Gastrocnemius medialis (tissue), 4 donors: Measurements from ENCODE around the gene MON1A. TPM values are rescaled to one million over a fixed set of nuclear protein-coding genes. Genes with fewer than 3 reads are reported as not detected.

Experiments
- ATAC-seq, 2 donors: fragments of 150-250 bp; one replicate each; pipeline ENCODE4 v1.9.1; 2016
- DNase-seq, 2 donors: peaks; one replicate each; pipeline ENCODE4 v3.0.0-alpha.2; 2019
- H3K27ac ChIP-seq, 4 donors: fragments of 200-600 bp; sonication (generic); 1 replicate in 1 of 4; 2 replicates in 3 of 4; pipeline ENCODE4 v1.5.1; 2016 to 2018; ENCODE audit warnings: mild to moderate bottlenecking in 2 of 4, moderate library complexity in 1 of 4
- H3K27me3 ChIP-seq, 3 donors: fragments of 200-600 bp; sonication (generic) in 2 of 3; 1 replicate in 1 of 3; 2 replicates in 2 of 3; pipeline versions ENCODE4 v1.5.1 to v1.6.0; 2016 to 2019; ENCODE audit warnings: mild to moderate bottlenecking in 1 of 3, moderate library complexity in 1 of 3
- H3K36me3 ChIP-seq, 2 donors: fragments of 200-600 bp; sonication (generic) in 1 of 2; one replicate each; pipeline ENCODE4 v1.5.1; 2017 to 2018
- H3K4me1 ChIP-seq, 2 donors: fragments of 200-600 bp; sonication (generic) in 1 of 2; one replicate each; pipeline ENCODE4 v1.5.1; 2016 to 2017; ENCODE audit warnings: mild to moderate bottlenecking in 2 of 2
- H3K4me3 ChIP-seq, 4 donors: fragments of 200-600 bp; sonication (generic) in 3 of 4; 1 replicate in 1 of 4; 2 replicates in 3 of 4; pipeline ENCODE4 v1.5.1; 2016 to 2019; ENCODE audit warnings: mild to moderate bottlenecking in 2 of 4
- H3K9me3 ChIP-seq, 3 donors: fragments of 200-600 bp; sonication (generic) in 2 of 3; 1 replicate in 1 of 3; 2 replicates in 2 of 3; pipeline ENCODE4 v1.5.1; 2016 to 2019
- CTCF ChIP-seq, 5 experiments: fragments of 450-650 bp in 3 of 5; fragments of 200-600 bp in 2 of 5; sonication (generic) in 2 of 5; IDR thresholded peaks in 4 of 5; conservative IDR thresholded peaks in 1 of 5; 1 replicate in 4 of 5; 2 replicates in 1 of 5; pipeline ENCODE4 v1.5.1; 2016 to 2019; ENCODE audit warnings: antibody characterized with exemption in 5 of 5, mild to moderate bottlenecking in 3 of 5, moderate library complexity in 3 of 5
- POLR2A ChIP-seq, 2 donors: fragments of 450-650 bp; IDR thresholded peaks; one replicate each; pipeline ENCODE4 v1.6.1; 2017; ENCODE audit warnings: antibody characterized with exemption in 2 of 2, mild to moderate bottlenecking in 2 of 2, moderate library complexity in 2 of 2
- in situ Hi-C, 4 donors: fragments of 200-750 bp; cut with MboI; loops; one replicate each; pipeline versions ENCODE4 v1.15.0 to v1.8.0; 2017; ENCODE audit warnings: low sequenced_read_pairs in 4 of 4
- intact Hi-C: fragments of 100-400 bp; cut with DNase I; formaldehyde crosslinking; loops from one replicate; pipeline ENCODE4 v1.15.1; 2023; ENCODE audit warnings: low total_unique reads
- total RNA-seq, 4 donors: library from RNA; depleted of rRNA; stranded (reverse); fragments of >200 nt; gene quantifications; one replicate each; pipeline versions ENCODE4 v1.1.0 to v1.2.3, GENCODE V29; 2016

Gene MON1A
- 10 to 100 TPM; 13.9 to 41.9 (median 23.9) TPM for total RNA-seq

GRCh38 chr3:49929291-49930167, at the start of gene MON1A:
MON1A (minus strand) TSS chr3:49929811; CDS start chr3:49913346, 16,465 bp downstream.
- ATAC-seq (peak; percentile 94 to 95), DNase-seq (peak; percentile 90 to 94)
- intact Hi-C loops, result loop anchor here (1.0 to 5.0 kb wide), 3 partner anchors 11 to 375 kb away; partner anchors contain the start of genes BSN, IP6K1 and RBM6
- H3K27ac ChIP-seq, result peak within 1 kb of the TSS; percentile 86 to 98 (median 93)
- TF ChIP-seq POLR2A (IDR thresholded peaks at IDR 0.05), result peak; percentile 81 to 88
- peak in 4 of 5 experiments; percentile 32 to 46 (median 38) for TF ChIP-seq CTCF (IDR thresholded peaks at IDR 0.05 in 4 of 5, conservative IDR thresholded peaks at IDR 0.05 in 1 of 5)
- peak within 1 kb of the TSS; percentile 60 to 98 (median 80) for H3K4me3 ChIP-seq
- H3K36me3 ChIP-seq, result no peaks in the 10 kb centered on the region
- in situ Hi-C loops, result loop anchor here in 1 of 4 donors (25.0 kb wide), 1 partner anchor 358 kb away; the partner anchor contains the start of genes HYAL3, IFRD2, LSMEM2 and NAA80
- no peaks in the 10 kb centered on the region for H3K9me3 ChIP-seq
- H3K4me1 ChIP-seq, result peaks cover 21 to 31% of the 10 kb centered on the region in 2 donors
- H3K27me3 ChIP-seq, result no peaks in the 10 kb centered on the region

GRCh38 chr3:49976942-49977341, 47.3 kb upstream of the MON1A start:
- intact Hi-C loops (no loop called here), in situ Hi-C loops (no loop called here)
- ATAC-seq, result no peak
- H3K9me3 ChIP-seq, result no peaks in the 10 kb centered on the region
- H3K4me1 ChIP-seq, result peaks cover 0 to 5% of the 10 kb centered on the region in 2 donors
- no peaks in the 10 kb centered on the region for H3K27me3 ChIP-seq
- H3K4me3 ChIP-seq, result no peak overlapping the region
- no peak overlapping the region for H3K27ac ChIP-seq
- no peak for DNase-seq
- H3K36me3 ChIP-seq, result peaks cover 0 to 31% of the 10 kb centered on the region in 2 donors
- TF ChIP-seq POLR2A (IDR thresholded peaks at IDR 0.05) (no peak), CTCF (IDR thresholded peaks at IDR 0.05 in 4 of 5, conservative IDR thresholded peaks at IDR 0.05 in 1 of 5) (no peak)

- TF ChIP-seq POLR2A (IDR thresholded peaks at IDR 0.05) (no peak), CTCF (IDR thresholded peaks at IDR 0.05 in 4 of 5, conservative IDR thresholded peaks at IDR 0.05 in 1 of 5) (no peak)
- intact Hi-C loops, result no loop called here
- DNase-seq (no peak), ATAC-seq (no peak)
- no peaks in the 10 kb centered on the region for H3K27me3 ChIP-seq
- no peak overlapping the region for H3K4me3 ChIP-seq
- H3K27ac ChIP-seq, result no peak overlapping the region
- peaks cover 0 to 5% of the 10 kb centered on the region in 2 donors for H3K4me1 ChIP-seq
- H3K9me3 ChIP-seq, result no peaks in the 10 kb centered on the region
- in situ Hi-C loops, result no loop called here
- peaks cover 0 to 22% of the 10 kb centered on the region in 2 donors for H3K36me3 ChIP-seq
These were observed 43.0 kb upstream of the MON1A start for GRCh38 chr3:49972656-49973055.

GRCh38 chr3:49968346-49968745, 38.7 kb upstream of the MON1A start:
- no peaks in the 10 kb centered on the region for H3K27me3 ChIP-seq
- no peak overlapping the region for H3K27ac ChIP-seq
- intact Hi-C loops (no loop called here), in situ Hi-C loops (no loop called here)
- ATAC-seq (no peak), DNase-seq (no peak)
- no peak overlapping the region for H3K4me3 ChIP-seq
- TF ChIP-seq POLR2A (IDR thresholded peaks at IDR 0.05), result no peak
- TF ChIP-seq CTCF (IDR thresholded peaks at IDR 0.05 in 4 of 5, conservative IDR thresholded peaks at IDR 0.05 in 1 of 5), result no peak
- no peaks in the 10 kb centered on the region for H3K9me3 ChIP-seq
- peaks cover 0 to 15% of the 10 kb centered on the region in 2 donors for H3K36me3 ChIP-seq
- H3K4me1 ChIP-seq, result peaks cover 0 to 8% of the 10 kb centered on the region in 2 donors
